Retina (tissue), 1 donor: ENCODE data around the gene ADK.
A peak's percentile ranks its signal among the peaks of the same experiment; 100 is the strongest.
"Not testable (repeated sequence)": the region's sequence is repeated elsewhere in the genome, so short reads cannot be mapped to it uniquely, and the experiment has no call there.

Experiments used
- DNase-seq: peaks from one replicate; pipeline ENCODE4 v3.0.0-alpha.2; 2016

Gene ADK

DNA sequence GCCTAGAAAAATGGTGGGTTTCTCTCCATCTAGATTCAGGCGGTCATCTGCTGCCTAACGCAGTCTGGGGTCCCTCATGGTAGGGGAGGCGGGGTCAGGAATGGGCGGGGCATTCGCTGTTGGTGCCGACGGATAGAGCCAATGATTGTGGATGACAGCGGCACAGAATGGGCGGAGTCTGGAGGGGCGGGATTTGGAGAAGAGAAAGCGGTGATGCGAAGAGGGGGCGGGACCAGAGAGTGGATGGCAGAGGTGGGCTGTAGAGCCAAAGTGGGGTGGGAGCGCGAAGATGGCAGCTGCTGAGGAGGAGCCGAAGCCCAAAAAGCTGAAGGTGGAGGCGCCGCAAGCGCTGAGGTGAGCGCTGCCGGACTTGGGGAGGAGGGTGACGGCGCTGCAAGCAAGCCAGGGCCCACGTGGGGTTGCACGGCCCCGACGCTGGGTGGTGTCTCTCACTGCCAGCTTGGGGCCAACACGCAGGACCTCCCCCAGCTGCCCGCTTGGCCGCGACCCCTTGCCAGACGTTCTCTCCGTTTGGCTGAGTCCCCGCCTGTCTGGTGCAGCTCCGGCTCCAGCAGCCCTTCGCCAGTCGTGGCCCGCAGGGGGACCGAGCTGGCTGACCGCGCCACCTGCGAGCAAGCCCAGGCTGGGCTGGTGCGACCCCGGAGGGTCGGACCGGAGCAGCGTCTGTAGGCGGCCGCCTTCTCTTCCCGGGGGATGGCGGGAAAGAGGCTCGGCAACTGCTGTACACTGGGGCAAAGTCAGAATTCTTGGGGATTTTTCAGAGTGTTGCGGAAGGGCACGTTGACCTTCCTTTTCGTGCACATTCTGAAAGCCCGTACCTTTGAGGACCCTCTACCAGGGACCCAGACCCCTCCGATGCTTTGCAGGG lies at the start of gene ADK:
Gene ADK, plus strand, starts transcription at position 232 of the 889 bp plus-strand sequence. Its CDS starts 58 bp downstream, at position 290.
- DNase-seq, result peak; percentile 99

- DNase-seq, result no peak
These were observed 47.3 kb upstream of the ADK start for GRCh38 chr10:74103560-74104258.

- DNase-seq, result no peak
These were observed 46.5 kb upstream of the ADK start for GRCh38 chr10:74104480-74104879.

- no peak for DNase-seq
These were observed 46.0 kb upstream of the ADK start for GRCh38 chr10:74104996-74105395.

- no peak for DNase-seq
These were observed 43.6 kb upstream of the ADK start for GRCh38 chr10:74107391-74107790.

GRCh38 chr10:74109452-74109851 lies 41.6 kb upstream of the ADK start:
- DNase-seq, result no peak

DNA sequence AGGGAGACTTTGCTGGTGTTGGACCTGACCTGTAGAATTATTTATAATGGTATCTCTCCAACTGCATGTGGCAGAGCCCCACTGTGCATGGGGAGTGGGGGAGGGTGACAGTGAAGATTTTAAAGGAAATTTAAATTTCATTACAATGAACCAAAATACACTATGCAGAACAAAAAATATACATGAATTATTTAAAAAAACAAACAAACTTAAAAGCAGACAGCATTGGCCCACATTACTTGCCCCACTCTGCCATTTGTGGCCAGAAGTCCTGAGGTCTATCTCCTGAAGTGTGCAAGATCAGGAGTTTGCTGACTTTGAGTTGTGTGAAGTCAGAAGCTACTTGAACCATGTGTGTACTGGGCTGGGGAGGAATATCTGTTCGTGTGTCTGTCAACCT lies 40.9 kb upstream of the ADK start:
- DNase-seq, result no peak

DNA sequence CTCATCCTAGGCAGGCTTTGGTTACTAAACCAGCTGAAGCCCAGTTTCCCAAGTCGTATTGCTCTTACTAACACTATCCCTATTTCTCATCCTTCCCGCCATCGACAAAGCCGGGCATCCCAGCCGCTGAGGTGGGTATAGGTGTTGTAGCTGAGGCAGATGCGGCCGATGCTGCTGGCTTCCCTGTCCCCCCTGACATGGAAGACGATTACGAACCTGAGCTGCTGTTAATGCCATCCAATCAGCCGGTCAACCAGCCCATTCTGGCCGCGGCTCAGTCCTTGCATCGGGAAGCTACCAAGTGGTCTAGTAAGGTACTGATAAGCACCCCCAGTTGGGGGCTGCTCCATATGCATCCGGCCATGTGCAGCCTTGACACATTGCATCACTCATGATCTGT lies 39.2 kb upstream of the ADK start:
- DNase-seq, result no peak

DNA sequence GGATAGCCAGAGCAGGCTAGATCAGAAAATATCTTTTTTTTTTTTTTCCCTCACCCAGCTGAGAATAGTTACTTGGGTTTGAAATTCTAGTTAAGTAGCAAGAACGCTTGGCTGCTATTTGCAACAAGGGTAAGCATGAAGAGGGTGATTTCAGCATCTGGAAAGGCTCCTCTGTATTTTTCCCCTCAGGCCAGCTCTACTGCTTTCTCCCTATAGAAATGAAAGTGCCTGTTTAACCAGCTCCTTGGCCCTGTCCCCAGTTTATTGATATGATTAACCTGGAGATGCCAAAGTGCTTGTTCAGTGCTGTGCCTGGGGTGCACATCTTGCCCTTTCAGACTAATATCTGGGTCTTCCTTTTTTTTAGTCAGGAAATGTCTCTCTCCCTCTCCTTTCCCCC lies 37.5 kb upstream of the ADK start:
- DNase-seq, result no peak

- DNase-seq, result no peak
These were observed 37.0 kb upstream of the ADK start for GRCh38 chr10:74114041-74114448.

- no peak for DNase-seq
These were observed 33.3 kb upstream of the ADK start for GRCh38 chr10:74117738-74118137.

GRCh38 chr10:74118804-74119203 lies 32.2 kb upstream of the ADK start:
- no peak for DNase-seq

DNA sequence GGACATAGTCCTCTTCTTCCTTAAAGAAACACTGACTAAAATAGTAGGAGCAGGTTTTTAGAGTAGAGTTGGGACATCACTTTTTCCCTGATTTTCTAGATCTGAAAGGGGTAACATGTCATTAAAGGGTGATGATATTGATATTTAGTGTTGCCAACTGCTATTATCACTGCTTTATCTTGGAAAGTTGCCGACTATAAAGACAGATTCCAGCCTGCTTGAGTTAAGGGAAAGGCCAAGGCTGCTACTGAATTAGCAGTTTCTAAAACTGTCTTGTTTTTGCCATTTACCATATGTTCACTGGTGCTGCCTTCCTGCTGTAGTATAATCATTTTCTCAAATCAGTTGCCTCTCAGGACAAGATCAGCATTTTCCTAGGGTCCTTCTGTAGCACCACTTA lies 30.1 kb upstream of the ADK start:
- no peak for DNase-seq

GRCh38 chr10:74121368-74121767 lies 29.7 kb upstream of the ADK start:
- DNase-seq, result no peak

DNA sequence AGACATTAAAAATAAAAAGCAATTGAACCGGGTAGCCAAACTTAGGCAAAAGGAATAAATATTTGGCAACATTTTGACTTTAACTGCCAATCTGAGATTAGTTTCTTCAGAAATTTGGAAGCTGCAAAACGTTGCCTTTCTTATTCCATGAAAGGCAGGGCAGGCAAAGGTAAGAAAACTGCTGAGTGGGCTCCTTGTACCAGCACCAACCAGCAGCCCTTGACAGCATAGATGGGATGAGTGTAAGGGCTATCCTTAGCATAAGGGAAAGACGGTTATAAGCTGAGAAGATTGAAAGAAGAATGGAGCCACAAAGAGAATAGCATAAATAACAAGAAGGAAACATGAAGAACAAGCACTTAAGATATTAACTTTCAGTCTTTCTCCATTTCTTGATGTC lies 29.0 kb upstream of the ADK start:
- no peak for DNase-seq

DNA sequence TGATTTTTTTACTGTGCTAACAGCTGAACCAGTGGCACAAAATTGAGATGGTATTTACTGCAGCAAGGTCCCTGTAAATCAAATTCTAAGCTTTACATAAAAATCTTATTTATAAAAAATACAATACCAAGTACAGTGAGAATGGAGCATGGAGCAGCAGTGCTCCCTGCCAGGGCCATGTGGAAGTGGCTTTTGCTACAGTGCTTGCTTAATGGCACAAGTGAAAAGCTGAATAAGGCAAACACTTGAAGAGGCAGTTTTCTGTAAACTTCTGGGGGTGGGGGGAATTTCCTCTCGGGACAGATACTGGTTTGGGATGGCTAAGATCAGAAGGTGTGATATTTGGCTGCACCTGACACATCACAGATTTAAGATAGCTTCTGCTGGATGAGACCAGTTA lies 27.9 kb upstream of the ADK start:
- DNase-seq, result no peak

DNA sequence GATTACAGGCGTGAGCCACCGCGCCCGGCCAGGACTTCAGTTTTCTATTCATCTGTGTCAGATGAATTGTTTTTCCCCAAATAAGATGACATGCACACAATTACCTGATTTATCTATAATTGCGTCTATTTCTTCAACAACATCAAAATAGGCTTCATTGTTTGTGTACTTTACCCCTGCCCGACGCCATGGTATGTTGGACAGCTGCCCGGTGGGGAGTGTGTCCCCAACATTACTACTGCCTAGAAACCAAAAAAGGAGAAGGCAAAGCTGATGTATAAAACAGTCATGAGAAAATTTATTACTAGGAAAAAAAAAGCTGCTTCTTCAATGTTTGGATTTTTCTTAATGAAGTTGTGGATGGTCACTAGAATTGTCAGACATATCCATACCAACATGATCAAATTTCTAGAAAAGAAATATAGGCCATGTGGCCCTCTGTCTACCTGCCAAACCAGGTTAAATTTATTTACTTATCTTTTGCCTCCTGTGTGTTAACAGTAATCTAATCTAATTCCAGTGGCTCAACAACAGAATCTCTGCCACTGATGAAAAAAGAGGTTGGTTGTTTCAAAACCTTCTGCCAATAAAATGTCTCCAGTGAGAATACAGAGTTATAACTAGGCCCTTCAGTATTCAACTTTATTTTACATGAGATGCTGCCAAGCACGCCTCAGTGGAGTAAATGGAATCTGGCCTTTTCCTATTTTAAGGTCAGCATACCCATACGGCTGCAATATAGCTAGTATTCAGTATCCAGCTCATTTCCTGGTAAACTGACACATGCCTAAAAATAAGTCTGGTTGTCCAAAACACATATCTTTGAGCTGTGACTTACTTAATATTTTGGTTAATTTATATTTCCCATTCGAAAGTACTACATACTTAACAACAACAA lies 16.8 kb upstream of the ADK start:
- no peak for DNase-seq

DNA sequence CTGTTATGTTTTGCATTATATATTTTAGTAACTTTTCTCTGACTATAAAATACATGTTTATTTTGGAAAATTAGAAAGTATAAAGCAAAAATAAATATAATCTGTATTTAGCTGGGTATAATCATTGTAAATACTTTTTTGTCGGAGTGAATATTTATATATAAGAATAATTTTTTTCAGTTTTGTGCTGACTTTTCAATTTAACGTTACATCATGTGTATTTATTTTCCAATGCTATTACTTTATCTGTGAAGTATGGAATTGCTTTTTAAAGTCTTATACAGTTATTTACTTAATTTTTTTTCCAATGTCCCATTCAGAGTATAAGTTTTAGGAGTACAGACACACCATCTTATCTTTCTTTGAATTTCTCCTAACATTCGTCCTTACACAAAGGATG lies 15.6 kb upstream of the ADK start:
- DNase-seq, result no peak

- no peak for DNase-seq
These were observed 13.0 kb upstream of the ADK start for GRCh38 chr10:74137992-74138391.

DNA sequence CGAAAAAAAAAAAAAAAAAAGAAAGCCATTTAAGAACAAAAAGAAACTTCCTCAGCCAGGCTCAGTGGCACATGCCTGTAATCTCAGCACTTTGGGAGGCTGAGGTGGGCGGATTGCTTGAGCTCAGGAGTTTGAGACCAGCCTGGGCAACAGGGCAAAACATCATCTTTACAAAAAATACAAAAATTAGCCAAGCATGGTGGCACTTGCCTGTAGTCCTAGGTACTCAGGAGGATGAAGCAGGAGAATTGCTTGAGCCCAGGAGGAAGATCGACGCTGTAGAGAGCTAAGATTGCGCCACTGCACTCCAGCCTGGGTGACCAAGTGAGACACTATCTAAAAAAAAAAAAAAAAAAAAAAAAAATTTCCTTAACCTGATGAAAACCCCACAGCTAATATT lies 12.4 kb upstream of the ADK start:
- not testable (repeated sequence) for DNase-seq

GRCh38 chr10:74139981-74140380 lies 11.0 kb upstream of the ADK start:
- no peak for DNase-seq

DNA sequence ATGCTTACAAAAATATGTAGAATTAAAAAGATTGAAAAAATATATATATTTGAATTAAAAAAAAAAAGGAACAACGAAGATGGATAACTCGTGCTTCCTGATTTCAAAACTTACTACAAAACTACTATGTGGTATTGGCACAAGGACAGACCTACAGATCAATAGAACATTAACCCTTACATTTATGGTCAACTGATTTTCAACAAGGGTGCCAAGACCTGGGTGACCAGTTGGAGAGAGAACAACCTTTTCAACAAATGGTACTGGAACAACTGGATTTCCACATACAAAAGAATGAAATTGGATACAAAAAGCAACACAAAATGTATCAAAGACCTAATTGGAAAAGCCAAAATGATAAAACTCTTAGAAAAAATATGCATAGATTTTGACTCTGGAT lies 10.5 kb upstream of the ADK start:
- no peak for DNase-seq

GRCh38 chr10:74145133-74145532 lies 5.9 kb upstream of the ADK start:
- DNase-seq, result no peak
